Epithelial cell of esophagus (primary cell): ENCODE data around the gene RWDD2A.

Source experiments
- DNase-seq: peaks from one replicate; pipeline ENCODE4 v3.0.0; 2010; ENCODE audit warnings: low read depth
- H3K4me3 ChIP-seq: 2 replicates; pipeline ENCODE4 v1.5.1; 2011; ENCODE audit warnings: mild to moderate bottlenecking, low read length, control low read depth
- CTCF ChIP-seq: IDR thresholded peaks from 2 replicates; pipeline ENCODE4 v1.5.1; 2011; ENCODE audit warnings: low read depth, mild to moderate bottlenecking, low read length, control low read depth, inconsistent platforms; ENCODE audit not compliant: insufficient read depth; ENCODE audit errors: missing control alignments

The RWDD2A gene

GRCh38 chr6:83218646-83219045 lies 25.5 kb downstream of the RWDD2A start:
- no peak overlapping the region for H3K4me3 ChIP-seq
- no peak for TF ChIP-seq CTCF
- no peak for DNase-seq

- no peak for TF ChIP-seq CTCF
- H3K4me3 ChIP-seq = no peak overlapping the region
- DNase-seq = no peak
Observed at GRCh38 chr6:83220121-83220520, 27.0 kb downstream of the RWDD2A start.

- TF ChIP-seq CTCF = no peak
- H3K4me3 ChIP-seq = no peak overlapping the region
- no peak for DNase-seq
Observed at GRCh38 chr6:83221276-83221675, 28.1 kb downstream of the RWDD2A start.

- peak; percentile 47 for DNase-seq
- no peak overlapping the region for H3K4me3 ChIP-seq
- peak; percentile 30 for TF ChIP-seq CTCF
Observed at GRCh38 chr6:83221889-83222479, 28.8 kb downstream of the RWDD2A start.

- no peak for DNase-seq
- no peak overlapping the region for H3K4me3 ChIP-seq
- no peak for TF ChIP-seq CTCF
Observed at GRCh38 chr6:83226517-83226916, 33.4 kb downstream of the RWDD2A start.

- no peak for DNase-seq
- no peak overlapping the region for H3K4me3 ChIP-seq
- no peak for TF ChIP-seq CTCF
Observed at GRCh38 chr6:83231146-83231545, 38.0 kb downstream of the RWDD2A start.

GRCh38 chr6:83247471-83247870 lies 54.3 kb downstream of the RWDD2A start:
- no peak for DNase-seq

More at GRCh38 chr6:83247471-83247870, 54.3 kb downstream of the RWDD2A start:
- no peak for TF ChIP-seq CTCF
- H3K4me3 ChIP-seq = no peak overlapping the region
